ENCODE measurements around the gene CLRN2.

GRCh38 chr4:17528551-17529165, 13.7 kb downstream of the CLRN2 start:
- TF ChIP-seq POLR2AphosphoS5 (IDR thresholded peaks at IDR 0.05; ENCODE audit: control insufficient read depth, insufficient read depth, low read depth, low read length) (no peak), YY1 (IDR thresholded peaks at IDR 0.05; ENCODE audit: borderline replicate concordance in 1 of 3, control insufficient read depth in 1 of 3, extremely low read depth in 1 of 3, insufficient read depth in 3 of 3, insufficient read length in 1 of 3, insufficient replicate concordance in 2 of 3, low read depth in 1 of 3, low read length in 2 of 3) (no peak)

All from K562 (cell line).